NCI-H1048 (cell line): Measurements from ENCODE around the gene RPP21.
"Not testable (repeated sequence)": the region's sequence is repeated elsewhere in the genome, so short reads cannot be mapped to it uniquely, and the experiment has no call there.

Experiments
- DNase-seq: peaks from one replicate; lab custom pipeline; 2025; lab: John Stamatoyannopoulos, UW

The RPP21 gene

GRCh38 chr6:30329331-30329730 is 15.6 kb upstream of the RPP21 start:
- no peak for DNase-seq

- no peak for DNase-seq
These were observed 13.0 kb upstream of the RPP21 start for GRCh38 chr6:30331981-30332380.

- no peak for DNase-seq
These were observed 10.7 kb upstream of the RPP21 start for GRCh38 chr6:30334075-30334783.

GRCh38 chr6:30340589-30341054 is 4.3 kb upstream of the RPP21 start:
- no peak for DNase-seq

GRCh38 chr6:30341218-30341617 is 3.7 kb upstream of the RPP21 start:
- DNase-seq, result no peak

- DNase-seq, result no peak
These were observed 3.2 kb upstream of the RPP21 start for GRCh38 chr6:30341728-30342127.

- DNase-seq, result no peak
These were observed 627 bp upstream of the RPP21 start for GRCh38 chr6:30344191-30344867.

- DNase-seq, result no peak
These were observed 896 bp downstream of the RPP21 start for GRCh38 chr6:30345852-30346251.

GRCh38 chr6:30348957-30349356 is 4.0 kb downstream of the RPP21 start:
- no peak for DNase-seq

GRCh38 chr6:30349421-30350177 is 4.6 kb downstream of the RPP21 start:
- DNase-seq, result no peak

- DNase-seq, result no peak
These were observed 5.6 kb downstream of the RPP21 start for GRCh38 chr6:30350524-30350923.

- DNase-seq, result no peak
These were observed 7.6 kb downstream of the RPP21 start for GRCh38 chr6:30352550-30352949.

GRCh38 chr6:30355281-30355680 is 10.3 kb downstream of the RPP21 start:
- DNase-seq, result no peak

- no peak for DNase-seq
These were observed 11.6 kb downstream of the RPP21 start for GRCh38 chr6:30356536-30356935.

GRCh38 chr6:30357678-30358540 is 13.0 kb downstream of the RPP21 start:
- no peak for DNase-seq

GRCh38 chr6:30359276-30359675 is 14.3 kb downstream of the RPP21 start:
- no peak for DNase-seq

- no peak for DNase-seq
These were observed 15.2 kb downstream of the RPP21 start for GRCh38 chr6:30360139-30360538.

GRCh38 chr6:30361661-30362060 is 16.7 kb downstream of the RPP21 start:
- no peak for DNase-seq

- no peak for DNase-seq
These were observed 18.5 kb downstream of the RPP21 start for GRCh38 chr6:30363459-30363858.

GRCh38 chr6:30364591-30364990 is 19.6 kb downstream of the RPP21 start:
- no peak for DNase-seq

GRCh38 chr6:30369280-30369679 is 24.3 kb downstream of the RPP21 start:
- not testable (repeated sequence) for DNase-seq
